Nephron progenitor cell (in vitro differentiated cells): ENCODE measurements around the gene RCBTB1.
A peak's percentile ranks its signal among the peaks of the same experiment; 100 is the strongest.
"Not testable (repeated sequence)": the region's sequence is repeated elsewhere in the genome, so short reads cannot be mapped to it uniquely, and the experiment has no call there.

Experiments used
- DNase-seq: peaks from one replicate; pipeline ENCODE4 v3.0.0; 2021
- H3K27ac Mint-ChIP-seq: 2 replicates; pipeline ENCODE4 v1.8.0; 2021; ENCODE audit warnings: mild to moderate bottlenecking, moderate library complexity, mixed read lengths
- H3K27me3 Mint-ChIP-seq: 2 replicates; pipeline ENCODE4 v1.8.0; 2021; ENCODE audit warnings: mild to moderate bottlenecking, low read depth, mixed read lengths; ENCODE audit not compliant: poor library complexity
- H3K36me3 Mint-ChIP-seq: 2 replicates; pipeline ENCODE4 v1.8.0; 2021; ENCODE audit warnings: low read depth, mixed read lengths
- H3K4me1 Mint-ChIP-seq: 2 replicates; pipeline ENCODE4 v1.8.0; 2021; ENCODE audit warnings: mixed read lengths
- H3K4me3 Mint-ChIP-seq: 2 replicates; pipeline ENCODE4 v1.8.0; 2021; ENCODE audit warnings: mild to moderate bottlenecking, moderate library complexity, mixed read lengths
- H3K9me3 Mint-ChIP-seq: 2 replicates; pipeline ENCODE4 v1.8.0; 2021; ENCODE audit warnings: mild to moderate bottlenecking, moderate library complexity, mixed read lengths
- TF ChIP-seq, protein P1 (sequence below): fragments of 200-600 bp; sonication (generic); IDR thresholded peaks from 2 replicates; pipeline ENCODE4 v1.5.0; 2021; ENCODE audit warnings: antibody characterized with exemption

The RCBTB1 gene

GRCh38 chr13:49502954-49503353, 82.4 kb downstream of the RCBTB1 start:
- peaks cover 3% of the 10 kb centered on the region for H3K9me3 Mint-ChIP-seq
- no peaks in the 10 kb centered on the region for H3K27me3 Mint-ChIP-seq
- H3K4me1 Mint-ChIP-seq = no peaks in the 10 kb centered on the region
- H3K27ac Mint-ChIP-seq = peak overlapping the region; percentile 26
- no peak for DNase-seq
- H3K4me3 Mint-ChIP-seq = no peak overlapping the region
- TF ChIP-seq, protein P1, sequence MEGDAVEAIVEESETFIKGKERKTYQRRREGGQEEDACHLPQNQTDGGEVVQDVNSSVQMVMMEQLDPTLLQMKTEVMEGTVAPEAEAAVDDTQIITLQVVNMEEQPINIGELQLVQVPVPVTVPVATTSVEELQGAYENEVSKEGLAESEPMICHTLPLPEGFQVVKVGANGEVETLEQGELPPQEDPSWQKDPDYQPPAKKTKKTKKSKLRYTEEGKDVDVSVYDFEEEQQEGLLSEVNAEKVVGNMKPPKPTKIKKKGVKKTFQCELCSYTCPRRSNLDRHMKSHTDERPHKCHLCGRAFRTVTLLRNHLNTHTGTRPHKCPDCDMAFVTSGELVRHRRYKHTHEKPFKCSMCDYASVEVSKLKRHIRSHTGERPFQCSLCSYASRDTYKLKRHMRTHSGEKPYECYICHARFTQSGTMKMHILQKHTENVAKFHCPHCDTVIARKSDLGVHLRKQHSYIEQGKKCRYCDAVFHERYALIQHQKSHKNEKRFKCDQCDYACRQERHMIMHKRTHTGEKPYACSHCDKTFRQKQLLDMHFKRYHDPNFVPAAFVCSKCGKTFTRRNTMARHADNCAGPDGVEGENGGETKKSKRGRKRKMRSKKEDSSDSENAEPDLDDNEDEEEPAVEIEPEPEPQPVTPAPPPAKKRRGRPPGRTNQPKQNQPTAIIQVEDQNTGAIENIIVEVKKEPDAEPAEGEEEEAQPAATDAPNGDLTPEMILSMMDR = no peak
- H3K36me3 Mint-ChIP-seq = peaks cover 22% of the 10 kb centered on the region

DNA sequence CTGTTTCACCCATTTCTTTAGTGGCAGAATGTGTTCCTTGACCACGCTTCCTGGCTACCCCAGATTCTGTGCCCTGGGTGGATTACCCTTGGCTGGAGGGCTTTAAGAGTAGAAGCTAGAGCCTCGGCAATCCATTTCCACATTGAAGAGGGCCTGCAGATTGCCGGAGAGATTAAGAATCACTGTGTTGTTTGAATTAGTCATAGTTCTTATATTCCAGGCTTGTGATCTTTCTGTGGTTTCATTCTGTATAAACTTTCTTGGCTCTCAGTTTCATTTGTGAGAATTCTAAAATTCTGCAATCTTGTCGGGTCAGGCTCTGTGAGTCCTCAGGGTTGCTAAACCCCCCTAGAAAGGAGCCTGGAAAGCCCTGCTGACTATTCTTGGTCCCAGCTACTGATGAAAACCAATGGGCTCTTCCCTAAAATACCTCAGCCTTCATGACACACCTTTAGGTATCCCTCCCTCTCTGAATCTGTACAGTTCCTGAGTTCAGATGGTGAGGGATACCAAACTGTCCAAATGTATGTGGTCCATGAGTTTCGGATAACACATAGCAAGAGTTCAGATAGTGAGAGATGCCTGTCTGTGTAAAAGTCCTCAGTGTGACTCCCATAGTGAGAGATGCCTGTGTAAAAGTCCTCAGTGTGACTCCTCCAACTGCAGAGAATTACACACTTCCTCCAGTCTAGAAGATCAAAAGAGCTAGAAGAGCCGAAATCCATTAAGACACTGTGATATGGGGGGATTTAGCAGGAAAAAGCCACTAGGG, 85.3 kb downstream of the RCBTB1 start:
- Mint-ChIP-seq H3K27me3 (no peaks in the 10 kb centered on the region), H3K36me3 (peaks cover 9% of the 10 kb centered on the region), H3K4me1 (no peaks in the 10 kb centered on the region), H3K4me3 (no peak overlapping the region), H3K27ac (no peak overlapping the region), H3K9me3 (peaks cover 1% of the 10 kb centered on the region)
- TF ChIP-seq, protein P1 = no peak
- no peak for DNase-seq

GRCh38 chr13:49498206-49498605, 87.2 kb downstream of the RCBTB1 start:
- peaks cover 7% of the 10 kb centered on the region for H3K36me3 Mint-ChIP-seq
- H3K9me3 Mint-ChIP-seq = no peaks in the 10 kb centered on the region
- TF ChIP-seq, protein P1 = no peak
- no peak for DNase-seq
- H3K4me3 Mint-ChIP-seq = no peak overlapping the region
- no peaks in the 10 kb centered on the region for H3K27me3 Mint-ChIP-seq
- H3K27ac Mint-ChIP-seq = no peak overlapping the region
- peaks cover 7% of the 10 kb centered on the region for H3K4me1 Mint-ChIP-seq

GRCh38 chr13:49497272-49497671, 88.1 kb downstream of the RCBTB1 start:
- no peaks in the 10 kb centered on the region for H3K9me3 Mint-ChIP-seq
- peaks cover 7% of the 10 kb centered on the region for H3K4me1 Mint-ChIP-seq
- TF ChIP-seq, protein P1 = no peak
- H3K27ac Mint-ChIP-seq = peak overlapping the region; percentile 1
- DNase-seq = no peak
- H3K27me3 Mint-ChIP-seq = peaks cover 6% of the 10 kb centered on the region
- H3K4me3 Mint-ChIP-seq = peak overlapping the region; percentile 58
- peaks cover 3% of the 10 kb centered on the region for H3K36me3 Mint-ChIP-seq

- not testable (repeated sequence) for H3K27me3 Mint-ChIP-seq, H3K4me1 Mint-ChIP-seq, DNase-seq, H3K9me3 Mint-ChIP-seq, H3K27ac Mint-ChIP-seq, H3K36me3 Mint-ChIP-seq
- peak overlapping the region; percentile 51 for H3K4me3 Mint-ChIP-seq
These were observed 88.5 kb downstream of the RCBTB1 start for GRCh38 chr13:49496837-49497236.

GRCh38 chr13:49495783-49496762, 89.3 kb downstream of the RCBTB1 start, which contains the start of gene PHF11:
Gene PHF11, plus strand, starts transcription at chr13:49495953. Its CDS starts 49 bp downstream, at chr13:49496002.
- Mint-ChIP-seq H3K9me3 (no peaks in the 10 kb centered on the region), H3K4me3 (peak within 1 kb of the TSS; percentile 88), H3K36me3 (peaks cover 8% of the 10 kb centered on the region), H3K4me1 (peaks cover 7% of the 10 kb centered on the region), H3K27me3 (peaks cover 6% of the 10 kb centered on the region), H3K27ac (peak within 1 kb of the TSS; percentile 81)
- TF ChIP-seq, protein P1 = no peak
- peak; percentile 63 for DNase-seq
